WERI-Rb-1 (cell line): ENCODE measurements around the gene BICD2.

Experiments
- DNase-seq: peaks from one replicate; pipeline ENCODE4 v3.0.0-alpha.2; 2020
- H3K27ac ChIP-seq: fragments of 250-450 bp; sonication (Bioruptor Pico); 2 replicates; pipeline ENCODE4 v1.5.1; 2020; ENCODE audit warnings: mild to moderate bottlenecking, moderate library complexity
- H3K27me3 ChIP-seq: fragments of 250-450 bp; sonication (Bioruptor Pico); 2 replicates; pipeline ENCODE4 v1.5.1; 2021; ENCODE audit warnings: mild to moderate bottlenecking, low read depth, moderate library complexity; ENCODE audit not compliant: insufficient read depth, severe bottlenecking
- H3K36me3 ChIP-seq: fragments of 250-450 bp; sonication (Bioruptor Pico); 2 replicates; pipeline ENCODE4 v1.5.1; 2020; ENCODE audit warnings: mild to moderate bottlenecking, moderate library complexity
- H3K4me3 ChIP-seq: 2 replicates; pipeline ENCODE4 v1.5.1; 2011; ENCODE audit warnings: low read depth, mild to moderate bottlenecking, control low read depth, low read length
- H3K9me3 ChIP-seq: fragments of 250-450 bp; sonication (Bioruptor Pico); 2 replicates; pipeline ENCODE4 v1.5.1; 2021; ENCODE audit warnings: mild to moderate bottlenecking, moderate library complexity; ENCODE audit not compliant: severe bottlenecking
- CTCF ChIP-seq: IDR thresholded peaks from 2 replicates; pipeline ENCODE4 v1.5.1; 2011; ENCODE audit warnings: low read depth, mild to moderate bottlenecking, control low read depth, inconsistent platforms, low read length

Gene BICD2

DNA sequence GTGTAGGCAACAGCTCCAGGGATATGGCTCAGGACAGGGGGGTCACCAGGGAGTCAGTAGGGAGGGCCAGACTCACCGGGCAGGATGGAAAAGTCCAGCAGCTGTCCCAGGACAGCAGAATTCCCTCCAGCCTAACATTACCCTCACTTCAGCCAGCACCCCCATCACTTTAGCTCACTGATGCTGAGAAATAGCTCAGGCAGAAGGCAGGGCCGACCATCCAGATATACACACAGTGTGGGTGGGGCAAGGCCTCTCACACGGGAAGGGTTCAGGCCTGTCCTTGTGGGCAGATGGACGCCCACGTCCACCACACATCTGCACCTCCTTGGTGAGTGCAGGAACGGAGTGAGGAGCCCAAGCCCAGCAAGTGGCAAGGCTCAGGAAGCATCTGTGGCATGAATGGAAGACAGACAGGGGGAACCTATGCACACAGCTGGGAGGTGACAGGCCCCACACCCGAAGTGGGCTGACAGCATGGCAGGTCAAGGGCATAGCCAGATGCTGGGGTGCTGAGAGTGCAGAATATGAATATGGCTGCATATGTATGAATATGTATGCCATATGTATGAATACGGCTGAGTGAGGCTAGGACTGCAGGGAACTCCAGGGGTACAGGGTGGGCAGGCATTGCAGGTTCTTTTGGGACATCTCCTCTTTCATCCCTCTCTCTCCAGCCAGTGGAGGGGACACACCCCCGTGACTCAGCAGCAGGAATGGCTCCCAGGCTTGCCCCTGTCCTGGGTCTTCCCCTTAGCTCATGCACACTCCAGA lies 17.0 kb downstream of the BICD2 start:
- TF ChIP-seq CTCF = no peak
- no peak overlapping the region for H3K27ac ChIP-seq
- H3K4me3 ChIP-seq = no peak overlapping the region
- no peaks in the 10 kb centered on the region; the same call in 1 of the 2 replicates for H3K36me3 ChIP-seq
- peaks cover 3% of the 10 kb centered on the region for H3K9me3 ChIP-seq
- no peak for DNase-seq
- no peaks in the 10 kb centered on the region for H3K27me3 ChIP-seq

GRCh38 chr9:92746567-92747458 lies 17.8 kb downstream of the BICD2 start:
- no peak overlapping the region for H3K27ac ChIP-seq
- no peak for TF ChIP-seq CTCF
- no peaks in the 10 kb centered on the region for H3K36me3 ChIP-seq

GRCh38 chr9:92745881-92746280 lies 18.8 kb downstream of the BICD2 start:
- no peak for DNase-seq
- H3K4me3 ChIP-seq = no peak overlapping the region
- TF ChIP-seq CTCF = no peak
- H3K27me3 ChIP-seq = no peaks in the 10 kb centered on the region
- no peak overlapping the region for H3K27ac ChIP-seq
- H3K36me3 ChIP-seq = no peaks in the 10 kb centered on the region
- no peaks in the 10 kb centered on the region for H3K9me3 ChIP-seq

More at GRCh38 chr9:92746567-92747458, 17.8 kb downstream of the BICD2 start:
- Histone ChIP-seq H3K9me3 (no peaks in the 10 kb centered on the region), H3K4me3 (no peak overlapping the region), H3K27me3 (no peaks in the 10 kb centered on the region)
- DNase-seq = no peak

GRCh38 chr9:92745331-92745730 lies 19.3 kb downstream of the BICD2 start:
- no peaks in the 10 kb centered on the region for H3K9me3 ChIP-seq

GRCh38 chr9:92740969-92741368 lies 23.7 kb downstream of the BICD2 start:
- Histone ChIP-seq H3K27ac (no peak overlapping the region), H3K4me3 (no peak overlapping the region), H3K9me3 (no peaks in the 10 kb centered on the region), H3K36me3 (no peaks in the 10 kb centered on the region), H3K27me3 (no peaks in the 10 kb centered on the region)
- DNase-seq = no peak
- no peak for TF ChIP-seq CTCF

More at GRCh38 chr9:92745331-92745730, 19.3 kb downstream of the BICD2 start:
- H3K27me3 ChIP-seq = no peaks in the 10 kb centered on the region
- H3K36me3 ChIP-seq = no peaks in the 10 kb centered on the region
- no peak for DNase-seq
- no peak; the same call in 1 of the 2 replicates for TF ChIP-seq CTCF
- no peak overlapping the region for H3K4me3 ChIP-seq
- no peak overlapping the region for H3K27ac ChIP-seq
